ENCODE measurements around the gene ESPL1.

The ESPL1 gene

GRCh38 chr12:53320352-53321195 is 52.5 kb downstream of the ESPL1 start:
- TF ChIP-seq CTCF (IDR thresholded peaks at IDR 0.05; ENCODE audit: insufficient read depth, low read length, poor library complexity, severe bottlenecking), result no peak
- Histone ChIP-seq H3K36me3 (ENCODE audit: control insufficient read depth, insufficient read depth, low read length) (no peaks in the 10 kb centered on the region; the same call in 1 of the 2 replicates), H3K27me3 (replicated peaks; ENCODE audit: control insufficient read depth, insufficient read depth, low read length) (no peaks in the 10 kb centered on the region), H3K4me3 (replicated peaks; ENCODE audit: low read depth, low read length) (peak overlapping the region; percentile 78)
- DNase-seq (ENCODE audit: extremely low read depth, insufficient read length), result no peak

GRCh38 chr12:53324113-53324778 is 56.1 kb downstream of the ESPL1 start:
- DNase-seq (ENCODE audit: extremely low read depth, insufficient read length), result peak; percentile 67
- peak overlapping the region; percentile 71 for H3K4me3 ChIP-seq (replicated peaks; ENCODE audit: low read depth, low read length)
- no peak for TF ChIP-seq CTCF (IDR thresholded peaks at IDR 0.05; ENCODE audit: insufficient read depth, low read length, poor library complexity, severe bottlenecking)
- H3K27me3 ChIP-seq (replicated peaks; ENCODE audit: control insufficient read depth, insufficient read depth, low read length), result no peaks in the 10 kb centered on the region
- H3K36me3 ChIP-seq (ENCODE audit: control insufficient read depth, insufficient read depth, low read length), result no peaks in the 10 kb centered on the region

- peak; percentile 90 for DNase-seq (ENCODE audit: extremely low read depth, insufficient read length)
- Histone ChIP-seq H3K27me3 (replicated peaks; ENCODE audit: control insufficient read depth, insufficient read depth, low read length) (no peaks in the 10 kb centered on the region), H3K4me3 (replicated peaks; ENCODE audit: low read depth, low read length) (peak overlapping the region; percentile 71), H3K36me3 (ENCODE audit: control insufficient read depth, insufficient read depth, low read length) (no peaks in the 10 kb centered on the region)
- peak; percentile 80 for TF ChIP-seq CTCF (IDR thresholded peaks at IDR 0.05; ENCODE audit: insufficient read depth, low read length, poor library complexity, severe bottlenecking)
Observed at GRCh38 chr12:53324779-53325510, 56.8 kb downstream of the ESPL1 start.

GRCh38 chr12:53325511-53326061 is 57.5 kb downstream of the ESPL1 start:
- Histone ChIP-seq H3K27me3 (replicated peaks; ENCODE audit: control insufficient read depth, insufficient read depth, low read length) (no peaks in the 10 kb centered on the region), H3K36me3 (ENCODE audit: control insufficient read depth, insufficient read depth, low read length) (no peaks in the 10 kb centered on the region), H3K4me3 (replicated peaks; ENCODE audit: low read depth, low read length) (peak overlapping the region; percentile 71)
- DNase-seq (ENCODE audit: extremely low read depth, insufficient read length), result peak; percentile 41
- no peak for TF ChIP-seq CTCF (IDR thresholded peaks at IDR 0.05; ENCODE audit: insufficient read depth, low read length, poor library complexity, severe bottlenecking)

GRCh38 chr12:53326460-53327185 is 58.5 kb downstream of the ESPL1 start:
- Histone ChIP-seq H3K27me3 (replicated peaks; ENCODE audit: control insufficient read depth, insufficient read depth, low read length) (no peaks in the 10 kb centered on the region; the same call in 1 of the 2 replicates), H3K4me3 (replicated peaks; ENCODE audit: low read depth, low read length) (no peak overlapping the region), H3K36me3 (ENCODE audit: control insufficient read depth, insufficient read depth, low read length) (no peaks in the 10 kb centered on the region)
- no peak for DNase-seq (ENCODE audit: extremely low read depth, insufficient read length)
- no peak for TF ChIP-seq CTCF (IDR thresholded peaks at IDR 0.05; ENCODE audit: insufficient read depth, low read length, poor library complexity, severe bottlenecking)
